ENCODE data around the gene GALNT5. TPM values are rescaled to one million over a fixed set of nuclear protein-coding genes. Genes with fewer than 3 reads are reported as not detected.

GALNT5 gene
- total and polyA plus RNA-seq, 2 experiments from 2014 or later: 1.8 to 2.0 TPM

DNA sequence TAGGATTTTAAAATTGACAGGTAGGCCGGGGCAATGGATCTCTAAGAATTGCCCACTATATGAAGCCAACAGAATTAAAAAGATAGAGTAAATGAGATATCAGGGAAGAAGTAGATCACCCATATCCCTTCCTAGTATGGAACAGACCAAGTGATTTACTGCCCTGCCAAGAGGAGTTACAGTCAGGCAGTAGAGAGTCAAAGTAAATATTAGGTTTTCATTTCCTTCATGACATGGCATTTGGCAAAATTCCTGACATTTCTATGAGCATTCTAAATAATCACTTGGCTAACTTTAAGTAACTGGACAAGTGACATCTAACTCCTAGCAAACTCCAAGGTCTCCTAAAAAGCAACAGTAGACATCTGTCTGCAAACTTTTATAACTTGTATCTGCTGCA is 33.5 kb downstream of the GALNT5 start:
- no peak overlapping the region for H3K27ac ChIP-seq
- no peak overlapping the region for H3K4me3 ChIP-seq
- no peaks in the 10 kb centered on the region for H3K27me3 ChIP-seq
- DNase-seq (ENCODE audit: low read depth in 1 of 2, low spot score in 1 of 2): no peak
- TF ChIP-seq, protein P1, sequence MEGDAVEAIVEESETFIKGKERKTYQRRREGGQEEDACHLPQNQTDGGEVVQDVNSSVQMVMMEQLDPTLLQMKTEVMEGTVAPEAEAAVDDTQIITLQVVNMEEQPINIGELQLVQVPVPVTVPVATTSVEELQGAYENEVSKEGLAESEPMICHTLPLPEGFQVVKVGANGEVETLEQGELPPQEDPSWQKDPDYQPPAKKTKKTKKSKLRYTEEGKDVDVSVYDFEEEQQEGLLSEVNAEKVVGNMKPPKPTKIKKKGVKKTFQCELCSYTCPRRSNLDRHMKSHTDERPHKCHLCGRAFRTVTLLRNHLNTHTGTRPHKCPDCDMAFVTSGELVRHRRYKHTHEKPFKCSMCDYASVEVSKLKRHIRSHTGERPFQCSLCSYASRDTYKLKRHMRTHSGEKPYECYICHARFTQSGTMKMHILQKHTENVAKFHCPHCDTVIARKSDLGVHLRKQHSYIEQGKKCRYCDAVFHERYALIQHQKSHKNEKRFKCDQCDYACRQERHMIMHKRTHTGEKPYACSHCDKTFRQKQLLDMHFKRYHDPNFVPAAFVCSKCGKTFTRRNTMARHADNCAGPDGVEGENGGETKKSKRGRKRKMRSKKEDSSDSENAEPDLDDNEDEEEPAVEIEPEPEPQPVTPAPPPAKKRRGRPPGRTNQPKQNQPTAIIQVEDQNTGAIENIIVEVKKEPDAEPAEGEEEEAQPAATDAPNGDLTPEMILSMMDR (IDR thresholded peaks at IDR 0.05; ENCODE audit: low read depth, low read length): no peak
- H3K4me1 ChIP-seq (ENCODE audit: low read depth): no peaks in the 10 kb centered on the region
- no peaks in the 10 kb centered on the region for H3K9me3 ChIP-seq (ENCODE audit: low read depth)
- no peaks in the 10 kb centered on the region for H3K36me3 ChIP-seq

DNA sequence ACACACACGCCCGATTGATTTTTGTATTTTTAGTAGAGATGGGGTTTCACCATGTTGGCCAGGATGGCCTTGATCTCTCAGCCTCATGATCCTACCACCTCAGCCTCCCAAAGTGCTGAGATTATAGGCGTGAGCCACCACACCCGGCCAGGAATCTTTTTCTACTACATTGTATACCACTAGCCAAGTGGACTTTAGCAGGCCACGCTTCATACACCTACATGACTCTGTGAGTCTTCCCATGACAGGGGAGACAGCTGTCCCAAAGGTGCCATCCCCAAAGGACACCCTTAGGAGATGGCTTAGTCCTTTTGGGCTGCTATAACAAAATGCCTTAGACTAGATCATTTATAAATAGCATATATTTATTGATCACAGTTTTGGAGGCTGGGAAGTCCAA is 35.3 kb downstream of the GALNT5 start:
- Histone ChIP-seq H3K9me3 (ENCODE audit: low read depth) (no peaks in the 10 kb centered on the region), H3K4me1 (ENCODE audit: low read depth) (no peaks in the 10 kb centered on the region), H3K4me3 (no peak overlapping the region), H3K36me3 (no peaks in the 10 kb centered on the region), H3K27me3 (no peaks in the 10 kb centered on the region), H3K27ac (no peak overlapping the region)
- no peak for DNase-seq (ENCODE audit: low read depth in 1 of 2, low spot score in 1 of 2)
- TF ChIP-seq, protein P1 (IDR thresholded peaks at IDR 0.05; ENCODE audit: low read depth, low read length): no peak

DNA sequence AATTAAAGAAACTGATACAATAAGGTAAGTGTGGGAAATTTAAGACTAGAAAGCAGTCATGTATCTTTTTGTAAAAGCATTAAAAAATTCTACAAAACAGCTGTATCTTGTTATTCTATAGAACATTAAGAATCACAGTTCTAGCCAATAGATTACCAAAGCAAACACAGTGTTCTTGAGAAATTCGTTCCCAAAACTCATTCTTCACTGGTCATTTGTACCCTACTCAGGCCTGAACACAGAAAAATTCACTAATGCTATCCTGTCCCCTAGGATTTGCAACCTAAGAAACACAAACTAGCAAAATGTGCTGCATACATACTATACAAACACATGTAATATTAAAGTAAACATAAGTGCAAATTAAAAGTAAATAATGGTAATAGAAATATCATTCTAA is 39.0 kb downstream of the GALNT5 start:
- no peaks in the 10 kb centered on the region for H3K36me3 ChIP-seq
- H3K4me3 ChIP-seq: no peak overlapping the region
- H3K9me3 ChIP-seq (ENCODE audit: low read depth): no peaks in the 10 kb centered on the region
- H3K27ac ChIP-seq: no peak overlapping the region
- DNase-seq (ENCODE audit: low read depth in 1 of 2, low spot score in 1 of 2): no peak
- H3K27me3 ChIP-seq: no peaks in the 10 kb centered on the region
- H3K4me1 ChIP-seq (ENCODE audit: low read depth): peaks cover under 1% of the 10 kb centered on the region
- TF ChIP-seq, protein P1 (IDR thresholded peaks at IDR 0.05; ENCODE audit: low read depth, low read length): no peak

DNA sequence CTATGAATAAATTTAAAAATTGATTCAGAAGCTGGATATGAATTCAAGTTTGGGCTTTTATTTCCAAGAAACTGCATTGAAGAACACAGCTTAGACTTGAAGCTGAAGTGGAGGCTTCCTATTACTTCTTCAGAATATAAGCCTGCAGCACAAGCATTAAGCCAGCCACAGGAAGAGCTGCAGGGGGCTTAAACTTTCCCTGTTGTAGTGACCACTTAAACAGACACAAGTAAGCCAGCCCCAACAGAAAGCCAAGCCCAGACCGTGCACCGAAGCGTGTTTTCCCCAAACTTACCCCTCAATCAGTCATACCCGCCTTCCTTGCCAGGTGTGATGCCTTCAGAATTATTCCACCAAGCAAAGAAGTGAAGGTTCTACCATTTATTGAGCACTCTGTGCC is 39.5 kb downstream of the GALNT5 start:
- TF ChIP-seq, protein P1 (IDR thresholded peaks at IDR 0.05; ENCODE audit: low read depth, low read length): no peak
- H3K4me1 ChIP-seq (ENCODE audit: low read depth): peaks cover 5% of the 10 kb centered on the region
- no peak overlapping the region for H3K27ac ChIP-seq
- no peaks in the 10 kb centered on the region for H3K9me3 ChIP-seq (ENCODE audit: low read depth)
- H3K36me3 ChIP-seq: no peaks in the 10 kb centered on the region
- H3K27me3 ChIP-seq: no peaks in the 10 kb centered on the region
- no peak overlapping the region for H3K4me3 ChIP-seq
- DNase-seq (ENCODE audit: low read depth in 1 of 2, low spot score in 1 of 2): no peak

DNA sequence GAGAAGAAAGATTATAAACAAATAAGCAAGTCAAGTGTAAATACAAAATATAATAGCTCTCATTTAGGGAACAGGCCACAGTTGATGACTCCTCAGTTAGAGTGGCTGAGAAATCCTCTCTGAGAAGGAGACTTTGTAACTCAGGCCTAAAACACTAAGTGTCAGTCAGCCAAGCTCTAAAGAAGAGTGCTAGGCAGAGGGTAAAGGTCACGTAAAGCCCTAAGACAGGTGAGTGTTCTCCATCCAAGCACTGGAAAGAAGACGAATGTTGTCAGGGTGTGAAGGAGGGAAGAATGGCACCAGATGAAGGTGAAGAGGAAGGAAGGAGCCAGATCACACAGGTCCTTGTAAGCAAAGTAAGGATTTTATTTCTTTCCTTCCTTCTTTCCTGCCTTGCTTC is 43.8 kb downstream of the GALNT5 start:
- TF ChIP-seq, protein P1 (IDR thresholded peaks at IDR 0.05; ENCODE audit: low read depth, low read length): no peak
- no peaks in the 10 kb centered on the region for H3K9me3 ChIP-seq (ENCODE audit: low read depth)
- H3K27me3 ChIP-seq: no peaks in the 10 kb centered on the region
- no peak overlapping the region for H3K4me3 ChIP-seq
- DNase-seq (ENCODE audit: low read depth in 1 of 2, low spot score in 1 of 2): no peak
- no peaks in the 10 kb centered on the region for H3K36me3 ChIP-seq
- peaks cover 6% of the 10 kb centered on the region for H3K4me1 ChIP-seq (ENCODE audit: low read depth)
- H3K27ac ChIP-seq: no peak overlapping the region
